SK-N-SH treated with all-trans-retinoic acid at 6 μM for 48 hours (cell line): Measurements from ENCODE around the gene PGM5.
"Not testable (repeated sequence)": the region's sequence is repeated elsewhere in the genome, so short reads cannot be mapped to it uniquely, and the experiment has no call there.

ENCODE experiments used
- ATAC-seq: fragments of 200-7000 bp; cut with Tn5 transposase; 3 replicates; pipeline ENCODE4 v1.9.1; 2020; ENCODE audit warnings: mild to moderate bottlenecking, moderate library complexity
- OSR1 ChIP-seq: fragments of 250-450 bp; sonication (Bioruptor Pico); IDR thresholded peaks from 2 replicates; pipeline ENCODE4 v1.8.0; 2022; ENCODE audit warnings: moderate library complexity, mild to moderate bottlenecking, inconsistent platforms
- RARB ChIP-seq: fragments of 250-450 bp; sonication (Bioruptor Pico); IDR thresholded peaks from 2 replicates; pipeline ENCODE4 v1.8.0; 2021; ENCODE audit warnings: mild to moderate bottlenecking, moderate library complexity
- SNAI2 ChIP-seq: fragments of 250-450 bp; sonication (Bioruptor Pico); IDR thresholded peaks from 2 replicates; pipeline ENCODE4 v1.5.0; 2020; ENCODE audit warnings: mild to moderate bottlenecking, moderate library complexity
- TCF4 ChIP-seq: fragments of 250-450 bp; sonication (Bioruptor Pico); IDR thresholded peaks from 2 replicates; pipeline ENCODE4 v1.8.0; 2021; ENCODE audit warnings: mild to moderate bottlenecking, moderate library complexity, borderline replicate concordance
- TOX ChIP-seq: fragments of 250-450 bp; sonication (Bioruptor Pico); IDR thresholded peaks from 2 replicates; pipeline ENCODE4 v1.8.0; 2021; ENCODE audit warnings: mild to moderate bottlenecking, moderate library complexity, borderline replicate concordance
- ZNF565 ChIP-seq: fragments of 450-650 bp; formaldehyde crosslinking; conservative IDR thresholded peaks from 2 replicates; pipeline ENCODE4 v1.5.0; 2020; ENCODE audit warnings: low read depth, mild to moderate bottlenecking, moderate library complexity
- ZNF70 ChIP-seq: fragments of 450-650 bp; formaldehyde crosslinking; IDR thresholded peaks from 2 replicates; pipeline ENCODE4 v1.5.0; 2020; ENCODE audit warnings: mild to moderate bottlenecking, moderate library complexity
- ZNF8 ChIP-seq: fragments of 450-650 bp; formaldehyde crosslinking; IDR thresholded peaks from 2 replicates; pipeline ENCODE4 v1.5.0; 2020; ENCODE audit warnings: mild to moderate bottlenecking, moderate library complexity
- TF ChIP-seq, protein P1 (sequence below): fragments of 250-450 bp; sonication (Bioruptor Pico); IDR thresholded peaks from 2 replicates; pipeline ENCODE4 v1.8.0; 2020; ENCODE audit warnings: mild to moderate bottlenecking, moderate library complexity, borderline replicate concordance
- TF ChIP-seq, protein P2 (sequence below): fragments of 250-450 bp; sonication (Bioruptor Pico); IDR thresholded peaks from 2 replicates; pipeline ENCODE4 v1.5.0; 2020; ENCODE audit warnings: mild to moderate bottlenecking, moderate library complexity
- TF ChIP-seq, protein P3 (sequence below): fragments of 250-450 bp; sonication (Bioruptor Pico); IDR thresholded peaks from 2 replicates; pipeline ENCODE4 v1.8.0; 2021; ENCODE audit warnings: low read depth, mild to moderate bottlenecking, moderate library complexity, borderline replicate concordance

PGM5 gene

DNA sequence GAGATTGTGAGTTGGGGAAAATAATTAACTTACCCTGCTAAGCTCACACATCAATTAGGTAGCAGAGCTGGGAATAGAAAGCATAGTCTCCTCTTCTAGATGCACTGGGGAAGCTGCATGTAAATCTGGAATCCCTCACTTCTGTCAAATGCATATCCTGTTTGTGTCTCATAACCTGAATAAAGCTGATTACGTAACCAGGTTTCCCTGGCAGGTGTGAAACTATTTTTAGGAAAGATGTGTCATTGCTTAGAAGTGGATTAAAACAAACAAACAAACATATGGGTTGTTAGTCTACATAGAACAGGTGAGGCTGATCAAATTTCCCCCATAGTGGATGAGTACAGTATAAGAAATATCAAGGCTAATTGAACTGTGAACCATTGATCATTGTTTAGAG, 27.5 kb downstream of the PGM5 start:
- not testable (repeated sequence) for ATAC-seq

DNA sequence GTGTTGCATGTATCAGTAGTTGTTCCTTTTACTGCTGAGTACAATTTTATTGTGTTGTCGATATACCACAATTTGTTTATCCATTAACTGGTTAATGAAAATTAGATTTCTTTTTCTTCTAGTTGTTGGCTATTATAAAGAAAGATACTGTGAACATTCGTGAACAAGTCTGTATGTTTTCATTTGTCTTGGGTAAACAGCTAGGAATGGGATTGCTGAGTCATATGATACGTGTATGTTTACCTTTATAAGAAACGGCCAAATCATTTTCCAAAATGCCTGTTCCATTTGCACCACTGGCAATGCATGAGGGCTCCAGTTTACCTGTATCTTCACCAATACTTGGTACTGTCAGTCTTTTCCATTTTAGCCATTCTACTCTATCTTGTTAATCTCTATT, 33.1 kb downstream of the PGM5 start:
- not testable (repeated sequence) for ATAC-seq

DNA sequence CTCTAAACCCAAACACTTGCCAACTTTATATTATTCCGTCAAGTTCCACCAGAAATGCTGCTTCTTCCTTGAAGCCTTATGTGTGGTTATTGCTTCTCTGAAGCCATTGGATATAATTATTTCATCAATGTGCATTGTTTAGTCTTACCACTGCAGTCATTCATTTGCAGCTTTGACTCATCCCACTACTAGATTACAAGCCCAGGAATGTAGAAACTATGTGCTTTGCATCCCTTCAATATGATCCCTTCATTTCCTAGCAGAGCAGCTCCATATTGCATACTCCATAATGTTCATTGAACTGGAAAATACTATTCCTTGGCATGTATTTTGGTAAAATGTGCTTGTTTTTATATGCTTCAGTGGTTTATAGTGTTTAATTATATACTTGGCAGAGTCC, 34.3 kb downstream of the PGM5 start:
- not testable (repeated sequence) for ATAC-seq

DNA sequence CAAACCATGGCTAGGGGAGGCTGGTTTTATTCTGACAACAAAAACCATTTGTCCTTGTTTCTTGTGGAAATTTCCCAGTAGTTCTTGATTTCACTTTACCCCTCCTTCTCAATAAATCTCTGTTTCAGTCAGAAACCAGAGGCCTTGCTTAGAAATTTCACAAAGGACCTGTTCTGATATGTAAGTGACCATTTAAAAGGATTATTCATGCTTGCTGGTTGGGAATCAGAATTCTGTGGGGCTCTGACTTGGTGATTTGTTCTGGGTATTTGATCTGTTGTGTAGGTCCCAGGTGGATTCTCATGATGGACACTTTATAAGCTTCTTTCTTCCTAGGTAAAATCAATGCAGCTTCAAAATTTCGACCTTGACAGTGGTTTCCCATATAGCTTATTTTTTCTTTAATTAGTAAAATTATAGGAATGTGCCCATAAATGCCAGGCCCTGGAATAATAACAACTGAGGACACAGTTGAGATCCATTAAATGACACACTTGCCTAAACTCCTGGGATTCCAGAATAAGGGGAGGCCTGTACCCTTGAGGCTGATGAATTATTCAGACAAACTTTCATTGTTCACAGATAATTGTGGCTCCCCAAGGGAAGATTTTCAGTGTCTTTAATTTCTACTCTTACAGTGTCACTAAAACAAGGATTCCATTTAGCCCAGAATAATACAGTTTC, 40.1 kb downstream of the PGM5 start:
- not testable (repeated sequence) for ATAC-seq

DNA sequence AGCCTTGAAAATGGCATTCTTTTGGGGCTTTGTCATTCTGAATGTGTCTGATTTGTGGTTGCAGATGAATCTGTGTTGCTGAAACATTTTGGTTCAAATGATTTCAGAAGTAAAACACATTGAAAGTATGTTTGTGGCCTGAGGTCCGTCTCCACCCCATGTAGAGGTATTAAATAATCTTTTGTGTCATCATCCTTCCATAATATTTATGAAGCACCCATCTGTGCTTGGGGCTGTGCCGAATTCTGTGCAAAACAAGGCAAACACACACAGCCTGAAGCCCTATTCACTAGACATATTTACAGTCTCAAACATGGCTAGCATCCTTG, 40.6 kb downstream of the PGM5 start:
- peak; percentile 38; the same call in 2 of the 3 replicates for ATAC-seq

DNA sequence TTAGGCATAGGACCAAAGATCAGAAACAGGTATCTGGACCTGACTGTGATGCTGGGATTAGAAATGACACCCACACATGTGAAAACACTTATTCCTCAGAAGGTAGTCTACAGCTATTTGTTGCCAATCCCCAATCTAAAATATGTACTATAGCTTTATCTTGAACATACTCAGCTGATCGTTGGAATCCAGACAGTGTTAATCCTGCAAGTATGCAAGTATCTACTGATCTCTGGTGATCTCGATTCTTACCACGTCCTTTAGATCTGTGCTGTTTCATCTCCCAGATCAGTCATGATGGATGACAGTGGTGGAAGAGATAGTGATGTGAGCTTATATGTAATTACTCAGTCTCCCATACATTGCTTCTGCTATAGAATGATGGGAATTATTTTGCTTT, 41.4 kb downstream of the PGM5 start:
- ATAC-seq = not testable (repeated sequence)

DNA sequence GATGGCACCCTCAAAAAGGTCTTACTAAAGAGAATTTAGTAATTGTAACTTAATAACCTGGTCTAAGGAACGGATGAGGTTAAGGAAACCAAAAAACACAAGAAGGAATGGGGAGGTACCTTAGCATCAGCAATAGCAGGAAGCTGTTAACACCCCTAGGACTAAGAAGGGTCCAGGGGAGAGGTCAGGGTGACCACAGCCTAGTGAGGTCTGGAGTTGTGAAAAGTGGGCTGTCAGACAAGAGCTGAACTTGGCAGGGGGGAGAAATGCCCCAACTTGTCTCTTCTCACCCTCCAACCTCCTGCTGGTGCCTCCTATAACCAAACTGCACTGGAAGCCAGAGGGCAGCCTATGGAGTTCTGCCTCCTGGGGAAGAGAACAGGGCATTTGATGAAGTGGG, 41.9 kb downstream of the PGM5 start:
- not testable (repeated sequence) for ATAC-seq

DNA sequence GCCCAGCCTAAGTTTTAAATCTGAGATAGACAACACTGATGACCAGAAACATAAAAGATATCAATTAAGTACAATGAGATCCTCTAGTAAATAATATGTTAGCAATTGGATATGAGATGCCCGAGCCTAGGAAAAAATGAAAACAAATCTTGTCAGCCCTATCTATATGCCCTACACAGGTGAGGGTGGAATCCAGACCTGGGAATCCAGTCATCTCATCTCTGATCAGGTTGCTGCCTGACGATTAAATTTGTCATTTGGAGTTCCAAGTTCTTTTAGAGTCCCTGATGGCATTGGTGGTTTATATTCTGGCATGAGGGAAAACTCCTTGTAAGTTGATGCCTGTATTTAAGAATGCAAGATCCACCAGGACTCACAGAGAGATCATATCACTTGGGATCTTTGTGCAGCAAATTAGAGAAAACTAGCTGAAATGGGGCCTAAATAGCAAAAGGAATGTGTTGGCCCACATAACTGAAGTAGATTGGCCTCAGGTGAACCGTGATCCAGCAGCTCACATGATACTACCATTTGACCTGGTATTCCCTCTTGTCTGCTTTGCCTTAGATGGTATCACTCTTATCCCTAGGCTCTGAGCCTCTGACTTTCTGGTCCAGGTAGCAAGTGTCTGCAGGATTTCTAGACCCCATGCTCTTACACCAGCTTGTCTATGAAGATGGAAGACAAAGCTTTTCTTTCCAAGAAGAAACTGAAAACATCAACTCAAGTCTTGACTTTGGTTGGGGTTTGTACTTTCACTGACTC, 48.2 kb downstream of the PGM5 start:
- not testable (repeated sequence) for ATAC-seq

DNA sequence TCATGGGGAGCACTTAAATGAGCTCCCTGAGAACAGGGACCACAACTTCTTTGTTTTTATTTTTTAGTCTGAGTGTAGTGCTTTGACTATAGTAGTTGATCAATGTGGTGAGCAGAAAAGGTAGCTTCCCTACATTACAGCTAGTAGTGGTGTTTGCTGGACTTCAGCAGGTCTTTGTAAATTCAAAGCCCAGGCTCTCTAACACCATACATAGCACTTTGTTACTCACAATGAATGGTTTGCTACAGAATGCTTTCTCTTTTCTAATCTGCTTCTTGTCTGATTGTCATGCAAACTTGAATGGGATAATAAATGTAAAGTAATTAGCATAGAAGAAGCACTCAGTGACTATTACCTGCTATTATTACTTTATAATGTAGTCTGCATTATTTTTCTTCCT, 55.5 kb downstream of the PGM5 start:
- not testable (repeated sequence) for ATAC-seq

DNA sequence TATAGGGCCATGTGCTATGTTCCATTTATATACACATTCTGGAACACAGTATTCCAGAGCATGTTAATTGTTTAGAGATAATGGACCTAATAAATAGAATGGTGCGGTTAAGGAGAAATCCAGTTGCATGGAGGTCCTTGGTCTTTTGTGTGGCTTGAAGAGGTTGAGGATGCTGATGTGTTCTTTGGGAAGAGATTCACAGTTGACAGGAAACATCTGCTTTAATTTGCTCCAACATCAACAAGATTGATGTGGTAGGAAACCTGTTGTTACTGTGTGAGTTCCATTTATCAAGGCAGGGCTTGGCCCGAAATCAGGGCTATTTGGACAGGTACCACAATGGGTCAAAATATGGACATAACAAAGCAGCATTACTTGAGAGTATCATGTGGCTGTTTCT, 56.3 kb downstream of the PGM5 start:
- ATAC-seq = not testable (repeated sequence)

DNA sequence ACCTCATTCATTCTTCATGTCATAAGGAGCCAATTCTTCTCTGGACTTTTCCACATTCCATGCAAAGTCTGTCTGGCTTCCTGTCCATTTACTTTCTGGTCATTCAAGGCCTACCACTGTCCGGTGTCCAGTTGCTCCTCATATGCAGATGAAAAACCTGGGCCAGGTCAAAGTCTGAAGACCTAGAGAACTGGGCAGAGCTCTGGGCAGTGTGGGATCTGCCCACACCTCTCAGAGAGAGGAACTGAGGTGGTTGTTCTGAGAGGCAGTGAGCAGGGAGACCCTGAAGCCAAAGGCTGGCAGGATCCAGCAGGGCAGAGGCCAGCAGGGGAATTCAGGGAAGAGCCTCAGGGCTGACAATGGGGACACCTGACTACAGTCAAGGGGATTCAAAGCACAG, 58.7 kb downstream of the PGM5 start:
- not testable (repeated sequence) for ATAC-seq

DNA sequence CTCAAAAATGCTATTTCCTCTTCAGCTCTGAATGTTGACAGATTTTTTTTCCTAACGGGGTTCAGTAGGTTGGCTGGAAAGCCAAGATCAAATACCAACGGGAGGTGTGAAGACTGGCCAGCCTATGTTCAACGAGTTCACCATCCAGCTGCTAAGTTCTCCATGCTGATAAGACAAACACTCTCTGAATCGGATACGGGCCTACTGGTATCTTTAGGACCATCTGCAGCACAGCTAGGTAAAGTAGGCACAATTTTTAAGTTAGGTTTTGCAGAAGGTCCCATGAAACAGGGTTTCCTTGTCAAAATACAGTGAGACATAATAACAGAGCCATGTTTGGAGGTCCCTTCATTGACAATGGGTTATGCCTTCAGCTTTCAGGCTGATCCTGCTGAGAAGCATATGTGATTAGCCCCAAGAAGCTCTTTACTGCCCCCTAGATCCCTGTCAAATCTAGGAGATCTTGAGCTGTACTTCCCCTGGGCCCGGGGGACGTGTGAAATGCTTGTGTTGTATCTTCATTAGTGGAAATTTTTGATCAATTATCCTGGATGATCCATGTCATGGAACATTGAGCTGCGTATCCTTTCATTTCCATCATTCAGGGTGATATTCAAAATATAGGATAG, 60.6 kb downstream of the PGM5 start:
- 0 out of 3 replicates have a peak, but pooled peaks have one; percentile 24 for ATAC-seq
- no peak for TF ChIP-seq SNAI2
- TF ChIP-seq, protein P1, sequence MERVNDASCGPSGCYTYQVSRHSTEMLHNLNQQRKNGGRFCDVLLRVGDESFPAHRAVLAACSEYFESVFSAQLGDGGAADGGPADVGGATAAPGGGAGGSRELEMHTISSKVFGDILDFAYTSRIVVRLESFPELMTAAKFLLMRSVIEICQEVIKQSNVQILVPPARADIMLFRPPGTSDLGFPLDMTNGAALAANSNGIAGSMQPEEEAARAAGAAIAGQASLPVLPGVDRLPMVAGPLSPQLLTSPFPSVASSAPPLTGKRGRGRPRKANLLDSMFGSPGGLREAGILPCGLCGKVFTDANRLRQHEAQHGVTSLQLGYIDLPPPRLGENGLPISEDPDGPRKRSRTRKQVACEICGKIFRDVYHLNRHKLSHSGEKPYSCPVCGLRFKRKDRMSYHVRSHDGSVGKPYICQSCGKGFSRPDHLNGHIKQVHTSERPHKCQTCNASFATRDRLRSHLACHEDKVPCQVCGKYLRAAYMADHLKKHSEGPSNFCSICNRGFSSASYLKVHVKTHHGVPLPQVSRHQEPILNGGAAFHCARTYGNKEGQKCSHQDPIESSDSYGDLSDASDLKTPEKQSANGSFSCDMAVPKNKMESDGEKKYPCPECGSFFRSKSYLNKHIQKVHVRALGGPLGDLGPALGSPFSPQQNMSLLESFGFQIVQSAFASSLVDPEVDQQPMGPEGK (CRISPR knock-in tag) = no peak
- TF ChIP-seq ZNF8 = no peak
- TF ChIP-seq, protein P2, sequence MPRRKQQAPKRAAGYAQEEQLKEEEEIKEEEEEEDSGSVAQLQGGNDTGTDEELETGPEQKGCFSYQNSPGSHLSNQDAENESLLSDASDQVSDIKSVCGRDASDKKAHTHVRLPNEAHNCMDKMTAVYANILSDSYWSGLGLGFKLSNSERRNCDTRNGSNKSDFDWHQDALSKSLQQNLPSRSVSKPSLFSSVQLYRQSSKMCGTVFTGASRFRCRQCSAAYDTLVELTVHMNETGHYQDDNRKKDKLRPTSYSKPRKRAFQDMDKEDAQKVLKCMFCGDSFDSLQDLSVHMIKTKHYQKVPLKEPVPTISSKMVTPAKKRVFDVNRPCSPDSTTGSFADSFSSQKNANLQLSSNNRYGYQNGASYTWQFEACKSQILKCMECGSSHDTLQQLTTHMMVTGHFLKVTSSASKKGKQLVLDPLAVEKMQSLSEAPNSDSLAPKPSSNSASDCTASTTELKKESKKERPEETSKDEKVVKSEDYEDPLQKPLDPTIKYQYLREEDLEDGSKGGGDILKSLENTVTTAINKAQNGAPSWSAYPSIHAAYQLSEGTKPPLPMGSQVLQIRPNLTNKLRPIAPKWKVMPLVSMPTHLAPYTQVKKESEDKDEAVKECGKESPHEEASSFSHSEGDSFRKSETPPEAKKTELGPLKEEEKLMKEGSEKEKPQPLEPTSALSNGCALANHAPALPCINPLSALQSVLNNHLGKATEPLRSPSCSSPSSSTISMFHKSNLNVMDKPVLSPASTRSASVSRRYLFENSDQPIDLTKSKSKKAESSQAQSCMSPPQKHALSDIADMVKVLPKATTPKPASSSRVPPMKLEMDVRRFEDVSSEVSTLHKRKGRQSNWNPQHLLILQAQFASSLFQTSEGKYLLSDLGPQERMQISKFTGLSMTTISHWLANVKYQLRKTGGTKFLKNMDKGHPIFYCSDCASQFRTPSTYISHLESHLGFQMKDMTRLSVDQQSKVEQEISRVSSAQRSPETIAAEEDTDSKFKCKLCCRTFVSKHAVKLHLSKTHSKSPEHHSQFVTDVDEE (CRISPR knock-in tag) = no peak
- TF ChIP-seq OSR1 = no peak
- TF ChIP-seq ZNF70 (CRISPR knock-in tag) = no peak
- TF ChIP-seq TOX (CRISPR knock-in tag) = no peak
- no peak for TF ChIP-seq TCF4 (CRISPR knock-in tag)
- TF ChIP-seq ZNF565 (CRISPR knock-in tag) = no peak
- TF ChIP-seq, protein P3, sequence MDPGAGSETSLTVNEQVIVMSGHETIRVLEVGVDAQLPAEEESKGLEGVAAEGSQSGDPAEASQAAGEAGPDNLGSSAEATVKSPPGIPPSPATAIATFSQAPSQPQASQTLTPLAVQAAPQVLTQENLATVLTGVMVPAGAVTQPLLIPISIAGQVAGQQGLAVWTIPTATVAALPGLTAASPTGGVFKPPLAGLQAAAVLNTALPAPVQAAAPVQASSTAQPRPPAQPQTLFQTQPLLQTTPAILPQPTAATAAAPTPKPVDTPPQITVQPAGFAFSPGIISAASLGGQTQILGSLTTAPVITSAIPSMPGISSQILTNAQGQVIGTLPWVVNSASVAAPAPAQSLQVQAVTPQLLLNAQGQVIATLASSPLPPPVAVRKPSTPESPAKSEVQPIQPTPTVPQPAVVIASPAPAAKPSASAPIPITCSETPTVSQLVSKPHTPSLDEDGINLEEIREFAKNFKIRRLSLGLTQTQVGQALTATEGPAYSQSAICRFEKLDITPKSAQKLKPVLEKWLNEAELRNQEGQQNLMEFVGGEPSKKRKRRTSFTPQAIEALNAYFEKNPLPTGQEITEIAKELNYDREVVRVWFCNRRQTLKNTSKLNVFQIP = no peak
- TF ChIP-seq RARB = no peak
